ENCODE data around the gene LY6G5C. TPM values are rescaled to one million over a fixed set of nuclear protein-coding genes. Genes with fewer than 3 reads are reported as not detected.
A peak's percentile ranks its signal among the peaks of the same experiment; 100 is the strongest.

LY6G5C gene
- total and polyA plus RNA-seq, 9 of the 15 experiments (the other 6 are each of a cell fraction or from before 2014, with no cell fraction given), result 0.10 to 0.67 (median 0.46) TPM; not detected in 4

- TF ChIP-seq ZFP91 (CRISPR knock-in tag; IDR thresholded peaks at IDR 0.05) (peak; percentile 59; the same call in 1 of the 2 replicates), SRSF7 (optimal IDR thresholded peaks at IDR 0.05; ENCODE audit: low read depth, low read length) (no peak), ZNF717 (CRISPR knock-in tag; IDR thresholded peaks at IDR 0.05) (peak; percentile 53; the same call in 1 of the 2 replicates), AFF1 (IDR thresholded peaks at IDR 0.05; ENCODE audit: low read depth in 1 of 2, partially characterized antibody in 2 of 2) (peak in 1 of 2 experiments; percentile 89), STAT5A (IDR thresholded peaks at IDR 0.05; ENCODE audit: borderline replicate concordance, low read length) (peak; percentile 41; the same call in 1 of the 2 replicates), TEAD1 (CRISPR knock-in tag; IDR thresholded peaks at IDR 0.05) (peak in 1 of 2 experiments; percentile 7; a peak in 1 of 4 replicates), EHMT2 (IDR thresholded peaks at IDR 0.05) (peak; percentile 95), HDAC2 (IDR thresholded peaks at IDR 0.05) (peak; percentile 71), ETV1 (tag; conservative IDR thresholded peaks at IDR 0.05; ENCODE audit: low read depth) (peak; percentile 57), PREB (CRISPR knock-in tag; IDR thresholded peaks at IDR 0.05) (no peak), SMARCC2 (IDR thresholded peaks at IDR 0.05; ENCODE audit: low read depth) (0 out of 2 replicates have a peak, but pooled peaks have one; percentile 36), ZNF408 (CRISPR knock-in tag; IDR thresholded peaks at IDR 0.05; ENCODE audit: low read depth) (0 out of 2 replicates have a peak, but pooled peaks have one; percentile 49), TOE1 (IDR thresholded peaks at IDR 0.05; ENCODE audit: borderline replicate concordance) (no peak), TOE1 (CRISPR knock-in tag; IDR thresholded peaks at IDR 0.05; ENCODE audit: borderline replicate concordance, low read depth) (peak; percentile 17; the same call in 1 of the 2 replicates), SP2 (IDR thresholded peaks at IDR 0.05; ENCODE audit: extremely low read depth, low read depth, low read length, poor library complexity, severe bottlenecking) (peak; percentile 2), ELF2 (CRISPR knock-in tag; IDR thresholded peaks at IDR 0.05) (peak; percentile 87), NR4A1 (CRISPR knock-in tag; IDR thresholded peaks at IDR 0.05) (peak; percentile 84; the same call in 1 of the 2 replicates), NR4A1 (tag; IDR thresholded peaks at IDR 0.05) (0 out of 2 replicates have a peak, but pooled peaks have one; percentile 50), IRF1 (CRISPR knock-in tag; IDR thresholded peaks at IDR 0.05; ENCODE audit: borderline replicate concordance) (0 out of 2 replicates have a peak, but pooled peaks have one; percentile 40)
Observed at GRCh38 chr6:31659649-31660380, 21.1 kb downstream of the LY6G5C start (continued).
